Upper lobe of left lung (tissue), 6 donors: ENCODE results near the gene FCER2. TPM values are rescaled to one million over a fixed set of nuclear protein-coding genes. Genes with fewer than 3 reads are reported as not detected.

Source experiments
- ATAC-seq, 2 donors: fragments of 200-7000 bp; cut with Tn5 transposase; one replicate each; pipeline ENCODE4 v1.9.1; 2022; ENCODE audit warnings: mild to moderate bottlenecking in 2 of 2, moderate library complexity in 2 of 2; ENCODE audit not compliant: low FRiP score in 2 of 2
- DNase-seq, 2 donors: peaks; one replicate each; pipeline ENCODE4 v3.0.0-alpha.2; 2019 to 2020
- H3K27ac ChIP-seq, 4 donors: fragments of 200-600 bp; sonication (generic); one replicate each; pipeline ENCODE4 v1.5.1; 2016 to 2019
- H3K27me3 ChIP-seq, 4 donors: fragments of 200-600 bp; sonication (generic); one replicate each; pipeline ENCODE4 v1.5.1; 2017 to 2019
- H3K36me3 ChIP-seq, 4 donors: fragments of 200-600 bp; sonication (generic); one replicate each; pipeline ENCODE4 v1.5.1; 2016 to 2019
- H3K4me1 ChIP-seq, 4 donors: fragments of 200-600 bp; sonication (generic); one replicate each; pipeline ENCODE4 v1.5.1; 2018 to 2019
- H3K4me3 ChIP-seq, 4 donors: fragments of 200-600 bp; sonication (generic); one replicate each; pipeline ENCODE4 v1.5.1; 2017 to 2019; ENCODE audit warnings: mild to moderate bottlenecking in 2 of 4, moderate library complexity in 1 of 4
- H3K9me3 ChIP-seq, 4 donors: fragments of 200-600 bp; sonication (generic); one replicate each; pipeline ENCODE4 v1.5.1; 2018 to 2019
- CTCF ChIP-seq, 6 experiments: fragments of 450-650 bp in 4 of 6; fragments of 200-600 bp in 2 of 6; sonication (generic) in 2 of 6; IDR thresholded peaks; one replicate each; pipeline ENCODE4 v1.5.1; 2016 to 2019; ENCODE audit warnings: antibody characterized with exemption in 6 of 6
- EP300 ChIP-seq, 4 donors: sonication (generic); formaldehyde crosslinking; IDR thresholded peaks; one replicate each; pipeline ENCODE4 v1.5.1; 2017; ENCODE audit warnings: antibody characterized with exemption in 4 of 4, control low read depth in 2 of 4
- POLR2A ChIP-seq, 4 donors: fragments of 450-650 bp; IDR thresholded peaks; one replicate each; pipeline ENCODE4 v1.5.1; 2016 to 2017; ENCODE audit warnings: antibody characterized with exemption in 4 of 4, mild to moderate bottlenecking in 2 of 4
- POLR2AphosphoS5 ChIP-seq, 2 donors: sonication (generic); formaldehyde crosslinking; IDR thresholded peaks; one replicate each; pipeline ENCODE4 v1.5.1; 2017; ENCODE audit warnings: antibody characterized with exemption in 2 of 2
- WGBS, 2 donors: methylation state at CpG; one replicate each; pipeline ENCODE4 v1.1.5; 2017 to 2018; 5-methylcytosine and 5-hydroxymethylcytosine counted together
- total RNA-seq, 6 donors: library from RNA; depleted of rRNA in 4 of 6; stranded (reverse); fragments of >200 nt in 4 of 6; gene quantifications; one replicate each; pipeline versions ENCODE4 v1.1.0 to v1.2.1, GENCODE V29; 2016 to 2021
- donor health status: DM: no; HTN: no; CAD: no; lungs with moderate emphysema.
- donor health status: DM: no; HTN: yes; CAD: no; lungs with severe emphysema.

FCER2 gene
- total RNA-seq, 6 donors from 2014 or later: 0.83 to 2.9 TPM; not detected in 4

GRCh38 chr19:7705387-7706187 lies 3.7 kb upstream of the FCER2 start:
- 41 to 71% methylated on average over 18 to 24 of the region's 24 CpGs for WGBS, 2 donors
- Histone ChIP-seq H3K27me3 (no peaks in the 10 kb centered on the region), H3K4me1 (peaks cover 4 to 21% (median 19%) of the 10 kb centered on the region in 4 donors), H3K4me3 (no peak overlapping the region), H3K36me3 (no peaks in the 10 kb centered on the region), H3K9me3 (no peaks in the 10 kb centered on the region), H3K27ac (peak overlapping the region; percentile 40 to 79 (median 56))
- peak in 1 of 2 donors; percentile 78 for DNase-seq
- TF ChIP-seq CTCF (IDR thresholded peaks at IDR 0.05) (no peak), POLR2A (IDR thresholded peaks at IDR 0.05) (no peak), EP300 (IDR thresholded peaks at IDR 0.05) (no peak), POLR2AphosphoS5 (IDR thresholded peaks at IDR 0.05) (no peak)
- peak; percentile 37 to 76 for ATAC-seq

DNA sequence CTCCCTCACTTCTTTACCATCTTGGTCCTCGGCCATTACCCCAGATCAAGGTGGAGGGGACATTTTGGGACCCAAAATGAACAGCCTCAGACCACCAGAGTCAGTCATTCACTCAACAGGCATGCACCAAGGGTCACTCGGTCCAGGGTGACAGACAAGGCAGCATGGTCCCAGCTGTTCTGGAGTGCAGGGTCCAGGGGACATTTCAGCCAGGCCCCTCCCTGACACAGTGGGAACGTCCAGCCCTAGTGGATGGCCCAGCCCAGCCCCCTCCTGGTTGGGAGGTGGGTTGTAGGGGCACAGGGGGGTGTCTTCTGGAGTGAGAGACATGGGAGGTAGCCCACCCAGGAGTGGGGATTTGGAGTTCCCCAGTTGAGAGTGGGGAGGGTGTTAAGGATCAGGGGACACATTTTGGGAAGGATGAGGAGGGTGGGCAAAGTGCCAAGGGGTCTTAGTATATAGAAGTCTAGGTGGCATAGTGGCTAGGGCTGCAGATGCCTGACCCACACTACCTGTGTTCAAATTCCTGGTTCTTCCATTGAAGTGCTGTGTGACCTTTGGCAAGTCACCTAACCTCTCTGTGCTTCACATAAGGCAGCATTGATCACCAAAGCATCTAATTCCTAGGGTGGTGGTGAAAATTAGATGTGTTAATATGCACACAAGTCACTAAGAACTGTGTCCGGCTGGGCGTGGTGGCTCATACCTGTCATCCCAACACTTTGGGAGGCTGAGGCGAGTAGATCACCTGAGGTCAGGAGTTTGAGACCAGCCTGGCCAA lies 2.5 kb upstream of the FCER2 start:
- WGBS, 2 donors: 82 to 87% methylated on average over 6 of the region's 6 CpGs

GRCh38 chr19:7703332-7703731 lies 1.4 kb upstream of the FCER2 start:
- H3K36me3 ChIP-seq: no peaks in the 10 kb centered on the region
- no peak for TF ChIP-seq EP300 (IDR thresholded peaks at IDR 0.05)
- no peak for TF ChIP-seq CTCF (IDR thresholded peaks at IDR 0.05)
- TF ChIP-seq POLR2A (IDR thresholded peaks at IDR 0.05): no peak
- no peak for TF ChIP-seq POLR2AphosphoS5 (IDR thresholded peaks at IDR 0.05)
- WGBS, 2 donors: 77 to 80% methylated on average over 8 of the region's 8 CpGs
- peaks cover 0 to 4% (median 0%) of the 10 kb centered on the region in 4 donors for H3K27me3 ChIP-seq
- no peak overlapping the region for H3K4me3 ChIP-seq
- H3K9me3 ChIP-seq: no peaks in the 10 kb centered on the region
- H3K27ac ChIP-seq: no peak overlapping the region
- ATAC-seq: no peak
- peaks cover 4 to 21% (median 19%) of the 10 kb centered on the region in 4 donors for H3K4me1 ChIP-seq
- DNase-seq: peak in 1 of 2 donors; percentile 36

More for the DNA sequence above, 2.5 kb upstream of the FCER2 start:
- Histone ChIP-seq H3K4me1 (peaks cover 4 to 21% (median 19%) of the 10 kb centered on the region in 4 donors), H3K4me3 (no peak overlapping the region), H3K9me3 (no peaks in the 10 kb centered on the region), H3K27ac (no peak overlapping the region), H3K36me3 (no peaks in the 10 kb centered on the region), H3K27me3 (no peaks in the 10 kb centered on the region)
- DNase-seq (no peak), ATAC-seq (no peak)
- TF ChIP-seq CTCF (IDR thresholded peaks at IDR 0.05): no peak
- no peak for TF ChIP-seq EP300 (IDR thresholded peaks at IDR 0.05)
- TF ChIP-seq POLR2AphosphoS5 (IDR thresholded peaks at IDR 0.05): no peak
- no peak for TF ChIP-seq POLR2A (IDR thresholded peaks at IDR 0.05)

GRCh38 chr19:7701049-7701653 lies 780 bp downstream of the FCER2 start:
- ATAC-seq: no peak

More at GRCh38 chr19:7701049-7701653, 780 bp downstream of the FCER2 start:
- WGBS, 2 donors: 94 to 95% methylated on average over 4 to 12 of the region's 12 CpGs
- no peak overlapping the region for H3K4me3 ChIP-seq
- DNase-seq: peak in 1 of 2 donors; percentile 32
- no peaks in the 10 kb centered on the region for H3K9me3 ChIP-seq
- no peak overlapping the region for H3K27ac ChIP-seq
- H3K27me3 ChIP-seq: peaks cover 0 to 7% (median 2%) of the 10 kb centered on the region in 4 donors
- no peak for TF ChIP-seq EP300 (IDR thresholded peaks at IDR 0.05)
- no peak for TF ChIP-seq CTCF (IDR thresholded peaks at IDR 0.05)
- no peak for TF ChIP-seq POLR2AphosphoS5 (IDR thresholded peaks at IDR 0.05)
- no peak for TF ChIP-seq POLR2A (IDR thresholded peaks at IDR 0.05)
- no peaks in the 10 kb centered on the region for H3K36me3 ChIP-seq
- H3K4me1 ChIP-seq: peaks cover 0 to 10% (median 5%) of the 10 kb centered on the region in 4 donors
